ES-I3 (cell line): ENCODE results near the gene UTS2B.

Experiments
- H3K36me3 ChIP-seq: 2 replicates; pipeline ENCODE4 v1.6.1; 2013; ENCODE audit warnings: mild to moderate bottlenecking, low read length, control low read depth, moderate library complexity; ENCODE audit not compliant: insufficient read depth
- H3K4me1 ChIP-seq: 2 replicates; pipeline ENCODE4 v1.6.1; 2013; ENCODE audit warnings: mild to moderate bottlenecking, control low read depth, low read length; ENCODE audit not compliant: insufficient read depth
- H3K9ac ChIP-seq: 2 replicates; pipeline ENCODE4 v1.6.1; 2013; ENCODE audit warnings: low read depth, mild to moderate bottlenecking, low read length, moderate library complexity
- H3K9me3 ChIP-seq: 2 replicates; pipeline ENCODE4 v1.6.1; 2013; ENCODE audit warnings: mild to moderate bottlenecking, low read length, moderate library complexity; ENCODE audit not compliant: control insufficient read depth, insufficient read depth

The UTS2B gene

DNA sequence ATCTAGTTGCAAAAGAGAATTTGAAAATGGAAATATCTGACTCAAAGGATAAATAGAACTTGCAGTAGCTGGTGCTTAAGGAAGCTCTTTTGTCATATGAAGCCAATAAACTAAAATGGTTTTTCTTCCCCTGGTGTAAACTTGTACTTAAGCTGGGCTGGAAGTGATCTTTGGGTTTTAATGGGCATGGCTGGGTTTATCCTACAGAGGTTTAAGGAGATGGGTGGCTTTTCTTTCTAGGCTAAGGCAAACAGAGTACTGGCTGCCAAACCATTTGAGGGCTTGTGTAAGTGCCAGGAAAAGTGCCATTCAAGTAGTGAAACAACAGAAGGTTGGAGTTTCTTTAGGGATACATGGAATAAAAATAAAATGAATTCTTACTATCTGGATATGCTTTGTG is 12.1 kb upstream of the UTS2B start:
- Histone ChIP-seq H3K36me3 (no peaks in the 10 kb centered on the region), H3K9me3 (no peaks in the 10 kb centered on the region), H3K4me1 (peaks cover 7% of the 10 kb centered on the region), H3K9ac (no peak overlapping the region)

DNA sequence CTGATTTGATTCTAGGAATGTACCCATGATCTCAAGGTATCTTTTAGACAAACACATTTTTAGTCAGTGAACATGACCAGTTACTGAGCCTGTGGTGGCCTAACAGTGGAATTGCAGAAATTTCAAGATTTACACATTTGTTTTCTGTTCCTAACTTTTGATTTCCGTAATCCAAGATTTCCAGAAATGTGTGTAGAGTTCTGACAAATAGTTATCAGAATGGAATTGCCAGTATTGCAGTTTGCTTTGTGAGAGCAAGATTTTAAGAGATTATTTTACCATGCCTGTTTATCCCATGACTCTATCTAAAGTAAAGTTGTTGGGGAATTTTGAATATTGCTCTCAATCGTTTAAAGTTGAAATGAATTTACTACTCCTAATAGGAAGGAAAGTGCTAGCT is 11.7 kb upstream of the UTS2B start:
- Histone ChIP-seq H3K4me1 (peaks cover 8% of the 10 kb centered on the region), H3K36me3 (no peaks in the 10 kb centered on the region), H3K9me3 (no peaks in the 10 kb centered on the region), H3K9ac (no peak overlapping the region)

DNA sequence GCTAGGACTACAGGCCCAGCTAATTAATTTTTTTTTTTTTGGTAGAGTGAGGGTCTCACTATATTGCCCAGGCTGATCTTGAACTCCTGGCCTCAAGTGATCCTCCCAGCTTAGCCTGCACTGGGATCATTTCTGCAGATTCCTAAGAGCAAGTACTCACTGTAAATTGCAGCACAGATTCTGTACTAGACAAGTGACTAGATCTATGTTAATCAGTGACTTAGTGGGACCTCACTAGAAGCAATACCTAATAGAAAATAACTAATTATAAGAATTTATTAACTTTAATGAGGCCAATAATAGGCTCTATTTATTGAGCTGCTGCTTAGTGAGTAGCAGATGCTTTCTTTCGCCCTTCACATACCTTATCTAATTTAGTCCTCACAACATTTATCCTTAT is 10.6 kb upstream of the UTS2B start:
- Histone ChIP-seq H3K4me1 (peaks cover 11% of the 10 kb centered on the region), H3K9ac (no peak overlapping the region), H3K36me3 (no peaks in the 10 kb centered on the region), H3K9me3 (no peaks in the 10 kb centered on the region)

GRCh38 chr3:191340351-191340750 is 10.0 kb upstream of the UTS2B start:
- Histone ChIP-seq H3K4me1 (peaks cover 12% of the 10 kb centered on the region), H3K36me3 (no peaks in the 10 kb centered on the region), H3K9me3 (no peaks in the 10 kb centered on the region), H3K9ac (no peak overlapping the region)

GRCh38 chr3:191339316-191339917 is 9.1 kb upstream of the UTS2B start:
- Histone ChIP-seq H3K9ac (no peak overlapping the region), H3K36me3 (no peaks in the 10 kb centered on the region), H3K9me3 (no peaks in the 10 kb centered on the region), H3K4me1 (peaks cover 19% of the 10 kb centered on the region)

GRCh38 chr3:191338177-191338488 is 7.8 kb upstream of the UTS2B start:
- H3K9ac ChIP-seq, result no peak overlapping the region
- no peaks in the 10 kb centered on the region for H3K9me3 ChIP-seq
- peaks cover 22% of the 10 kb centered on the region for H3K4me1 ChIP-seq
- no peaks in the 10 kb centered on the region for H3K36me3 ChIP-seq

- Histone ChIP-seq H3K9ac (no peak overlapping the region), H3K36me3 (no peaks in the 10 kb centered on the region), H3K4me1 (peaks cover 26% of the 10 kb centered on the region), H3K9me3 (no peaks in the 10 kb centered on the region)
These were observed 6.5 kb upstream of the UTS2B start for GRCh38 chr3:191336833-191337232.

- H3K36me3 ChIP-seq, result no peaks in the 10 kb centered on the region
- no peak overlapping the region for H3K9ac ChIP-seq
- no peaks in the 10 kb centered on the region for H3K9me3 ChIP-seq
- H3K4me1 ChIP-seq, result peaks cover 28% of the 10 kb centered on the region
These were observed 4.1 kb upstream of the UTS2B start for GRCh38 chr3:191334346-191334893.

DNA sequence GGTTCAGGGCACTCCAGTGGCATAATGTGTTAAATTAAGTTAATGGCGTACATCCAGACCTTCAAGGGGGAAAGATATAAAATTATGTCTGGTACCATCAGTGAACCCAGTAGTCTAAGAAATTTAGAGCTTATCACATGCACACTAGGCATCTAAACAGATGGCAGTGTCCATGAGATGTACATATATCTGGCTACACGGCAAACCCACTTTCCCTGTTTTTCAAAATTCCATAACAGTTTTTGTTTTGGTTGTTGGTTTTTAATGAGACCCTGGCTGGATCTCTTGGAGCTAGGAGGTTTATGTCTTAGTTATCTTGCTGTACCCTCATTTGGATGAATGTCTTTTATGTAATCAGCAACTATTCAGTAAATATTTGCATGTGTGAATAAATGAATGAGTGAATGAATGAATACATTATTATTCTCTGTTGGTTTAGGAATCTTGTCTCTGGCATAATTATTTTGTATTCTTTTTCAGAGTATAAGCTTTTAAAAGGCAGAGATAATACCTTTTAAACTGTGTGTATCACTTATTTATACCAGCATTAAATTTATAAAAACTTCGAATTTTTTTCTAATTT is 3.1 kb upstream of the UTS2B start:
- H3K9me3 ChIP-seq, result no peaks in the 10 kb centered on the region
- no peak overlapping the region for H3K9ac ChIP-seq
- H3K4me1 ChIP-seq, result peaks cover 33% of the 10 kb centered on the region

DNA sequence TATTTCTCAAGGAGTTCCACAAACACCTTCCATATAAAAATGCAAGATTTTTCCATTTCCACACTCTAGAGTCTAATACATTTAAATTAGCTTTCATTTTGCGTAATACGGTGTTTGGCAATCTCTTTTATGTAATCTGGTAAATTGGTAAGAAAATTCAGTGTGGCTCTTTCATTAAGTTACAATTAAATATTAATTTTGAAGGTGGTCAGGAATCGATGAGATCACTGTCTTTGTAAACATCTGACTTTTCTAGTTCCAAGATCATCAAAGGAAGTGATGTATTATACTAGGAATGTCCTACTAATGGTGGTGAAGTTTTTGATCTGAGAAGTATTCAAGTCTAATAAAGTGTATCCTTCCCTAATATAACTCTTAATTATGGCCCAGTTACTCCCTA is 1.1 kb upstream of the UTS2B start:
- Histone ChIP-seq H3K9ac (no peak overlapping the region), H3K9me3 (no peaks in the 10 kb centered on the region), H3K4me1 (peaks cover 29% of the 10 kb centered on the region), H3K36me3 (no peaks in the 10 kb centered on the region)

More for the DNA sequence above, 3.1 kb upstream of the UTS2B start:
- no peaks in the 10 kb centered on the region for H3K36me3 ChIP-seq

DNA sequence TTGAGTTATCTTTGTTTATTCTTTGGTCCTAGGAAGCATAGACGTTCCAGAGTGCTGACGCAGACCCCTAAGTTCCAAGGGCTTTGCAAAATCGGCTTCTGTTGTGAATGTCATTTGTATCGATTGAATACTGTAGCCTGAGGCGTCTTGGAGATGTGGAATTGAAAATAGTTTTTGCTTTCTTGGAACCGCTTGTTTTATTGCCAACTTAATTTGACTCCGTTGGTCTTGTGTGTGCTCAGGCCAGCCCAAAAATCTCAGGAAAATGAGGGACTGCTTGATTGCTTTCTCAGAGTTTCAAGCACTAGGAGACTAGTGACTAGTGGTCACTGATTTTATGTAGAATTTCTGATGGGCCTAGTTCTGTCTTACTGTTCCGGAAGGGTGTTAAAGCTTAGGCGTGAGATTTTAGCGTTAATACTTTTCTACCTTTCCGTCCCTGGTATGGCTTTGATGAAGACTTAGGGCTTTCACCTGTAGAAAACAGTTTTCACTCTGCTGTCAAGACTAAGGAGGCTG is 263 bp upstream of the UTS2B start:
- peak overlapping the region; percentile 86 for H3K9ac ChIP-seq
- peaks cover 29% of the 10 kb centered on the region for H3K4me1 ChIP-seq
- H3K36me3 ChIP-seq, result no peaks in the 10 kb centered on the region
- H3K9me3 ChIP-seq, result no peaks in the 10 kb centered on the region

DNA sequence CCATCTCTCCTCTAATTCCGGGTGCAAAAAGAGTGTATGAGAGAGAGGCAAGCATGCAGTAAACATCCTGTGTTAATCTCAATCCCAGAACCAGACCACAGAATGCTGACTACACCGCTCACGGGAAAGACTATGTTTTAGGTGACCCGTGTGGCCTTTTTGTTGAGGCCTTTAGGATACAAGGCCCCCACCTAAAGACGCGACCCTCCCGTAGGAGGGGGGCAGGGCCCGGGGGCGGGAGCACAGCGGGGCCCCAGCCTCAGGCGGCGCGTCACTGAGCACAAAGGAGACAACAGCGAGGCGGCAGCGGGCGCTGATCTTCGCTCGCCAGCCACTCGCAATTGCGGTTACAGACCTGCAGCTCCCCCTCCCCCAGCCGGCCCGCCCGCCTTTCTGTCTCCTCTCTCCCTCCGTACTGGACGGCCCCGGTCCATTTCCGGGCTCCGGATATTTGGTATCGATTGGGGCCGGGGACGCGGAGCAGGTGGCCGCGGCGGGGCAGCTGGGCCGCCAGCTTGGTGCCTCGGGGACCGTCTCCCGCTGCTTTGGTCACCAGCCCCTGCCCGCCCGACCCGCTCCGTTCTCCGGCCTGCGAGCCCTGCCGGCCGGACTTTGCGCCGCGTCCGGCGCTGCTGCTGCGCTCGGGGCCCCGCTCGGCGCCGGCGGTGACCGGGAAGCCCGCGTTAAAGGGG is 1.2 kb downstream of the UTS2B start, which contains the start of gene CCDC50:
Gene CCDC50, plus strand, starts transcription at position 433 of the 692 bp plus-strand sequence. CDS start 281 bp downstream, outside the sequence.
- Histone ChIP-seq H3K36me3 (no peaks in the 10 kb centered on the region), H3K9me3 (no peaks in the 10 kb centered on the region), H3K9ac (peak within 1 kb of the TSS; percentile 86), H3K4me1 (peaks cover 20% of the 10 kb centered on the region)

GRCh38 chr3:191328383-191328961 is 1.9 kb downstream of the UTS2B start:
- Histone ChIP-seq H3K9ac (peak overlapping the region; percentile 86), H3K4me1 (peaks cover 18% of the 10 kb centered on the region), H3K36me3 (no peaks in the 10 kb centered on the region), H3K9me3 (no peaks in the 10 kb centered on the region)

DNA sequence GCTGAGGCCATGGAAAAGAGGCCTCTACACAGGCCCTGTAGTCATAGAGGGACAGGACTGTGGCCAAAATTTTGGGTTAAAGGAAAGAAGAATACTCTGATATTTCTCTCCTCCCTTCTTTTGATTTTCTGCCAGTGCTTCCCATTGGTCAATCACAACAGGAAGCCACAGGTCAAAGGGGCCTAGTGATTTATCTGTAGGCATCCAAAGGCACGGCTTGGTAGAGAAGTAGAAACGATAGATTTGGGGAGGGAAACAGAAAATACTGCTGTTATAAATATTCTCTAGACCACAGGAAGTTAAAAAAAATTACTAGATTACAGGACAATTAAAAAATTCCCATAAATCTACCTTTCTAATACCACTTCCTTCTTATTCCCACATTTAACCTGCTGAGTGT is 2.8 kb downstream of the UTS2B start:
- H3K9ac ChIP-seq, result no peak overlapping the region
- peaks cover 18% of the 10 kb centered on the region for H3K4me1 ChIP-seq
- no peaks in the 10 kb centered on the region for H3K36me3 ChIP-seq
- H3K9me3 ChIP-seq, result no peaks in the 10 kb centered on the region
